Hepatocyte (in vitro differentiated cells): ENCODE measurements around the gene CACFD1. TPM values are rescaled to one million over a fixed set of nuclear protein-coding genes. Genes with fewer than 3 reads are reported as not detected.

Source experiments
- DNase-seq: peaks from one replicate; pipeline ENCODE4 v3.0.0-alpha.2; 2016; ENCODE audit warnings: low spot score
- H2AFZ ChIP-seq: fragments of 200-600 bp; sonication (generic); 2 replicates; pipeline ENCODE4 v1.6.0; 2016; ENCODE audit warnings: antibody characterized with exemption, mild to moderate bottlenecking
- H3K27ac ChIP-seq: fragments of 200-600 bp; sonication (generic); 2 replicates; pipeline ENCODE4 v1.5.1; 2016; ENCODE audit warnings: mild to moderate bottlenecking
- H3K27me3 ChIP-seq: fragments of 200-600 bp; sonication (generic); 2 replicates; pipeline ENCODE4 v1.6.1; 2016
- H3K36me3 ChIP-seq: fragments of 200-600 bp; sonication (generic); replicated peaks from 2 replicates; pipeline ENCODE4 v1.5.1; 2016; ENCODE audit warnings: low read depth; ENCODE audit not compliant: insufficient read depth
- H3K4me1 ChIP-seq: fragments of 200-600 bp; sonication (generic); 2 replicates; pipeline ENCODE4 v1.5.1; 2016; ENCODE audit warnings: mild to moderate bottlenecking, moderate library complexity; ENCODE audit not compliant: insufficient read depth
- H3K4me2 ChIP-seq: fragments of 200-600 bp; sonication (generic); 2 replicates; pipeline ENCODE4 v1.6.0; 2016
- H3K4me3 ChIP-seq: fragments of 200-600 bp; sonication (generic); 2 replicates; pipeline ENCODE4 v1.5.1; 2016; ENCODE audit warnings: mild to moderate bottlenecking
- H3K79me2 ChIP-seq: fragments of 200-600 bp; sonication (generic); 2 replicates; pipeline ENCODE4 v1.6.0; 2017; ENCODE audit warnings: mild to moderate bottlenecking
- H3K9me2 ChIP-seq: fragments of 200-600 bp; sonication (generic); replicated peaks from 2 replicates; pipeline ENCODE4 v1.6.0; 2017; ENCODE audit warnings: mild to moderate bottlenecking; ENCODE audit not compliant: insufficient read depth
- H3K9me3 ChIP-seq: fragments of 200-600 bp; sonication (generic); 2 replicates; pipeline ENCODE4 v1.5.1; 2016; ENCODE audit warnings: low read depth, mild to moderate bottlenecking
- H4K20me1 ChIP-seq: fragments of 200-600 bp; sonication (generic); 2 replicates; pipeline ENCODE4 v1.6.0; 2016; ENCODE audit warnings: mild to moderate bottlenecking; ENCODE audit not compliant: insufficient read depth, poor library complexity, severe bottlenecking
- EZH2 ChIP-seq: fragments of 200-600 bp; sonication (generic); IDR thresholded peaks from 2 replicates; pipeline ENCODE4 v1.6.1; 2016; ENCODE audit warnings: antibody characterized with exemption, mild to moderate bottlenecking, borderline replicate concordance
- EZH2phosphoT487 ChIP-seq: fragments of 200-600 bp; sonication (generic); IDR thresholded peaks from one replicate; pipeline ENCODE4 v1.6.1; 2018; ENCODE audit warnings: antibody characterized with exemption, mild to moderate bottlenecking, low read depth, moderate library complexity; ENCODE audit not compliant: unreplicated experiment, severe bottlenecking
- WGBS: methylation state at CpG from one replicate; pipeline ENCODE4 v1.1.6; 2016; ENCODE audit warnings: low lambda C conversion rate; ENCODE audit errors: missing lambda C conversion rate; 5-methylcytosine and 5-hydroxymethylcytosine counted together
- polyA plus RNA-seq: library from polyadenylated mRNA; unstranded; fragments of >200 nt; fragmentation: Nextera tagmentation; extraction: Ambion mirVana; gene quantifications from 2 replicates; pipeline ENCODE4 v1.2.1, GENCODE V29; 2016
- total RNA-seq: library from RNA; depleted of rRNA; stranded (reverse); fragments of >200 nt; gene quantifications from 2 replicates; pipeline ENCODE4 v1.2.3, GENCODE V29; 2014
- TF ChIP-seq, protein P1 (sequence below): fragments of 200-600 bp; sonication (generic); IDR thresholded peaks from 2 replicates; pipeline ENCODE4 v1.5.1; 2016; ENCODE audit warnings: antibody characterized with exemption, mild to moderate bottlenecking; ENCODE audit not compliant: poor library complexity

The CACFD1 gene
- total and polyA plus RNA-seq, 2 experiments from 2014 or later: 31.5 to 49.2 TPM

DNA sequence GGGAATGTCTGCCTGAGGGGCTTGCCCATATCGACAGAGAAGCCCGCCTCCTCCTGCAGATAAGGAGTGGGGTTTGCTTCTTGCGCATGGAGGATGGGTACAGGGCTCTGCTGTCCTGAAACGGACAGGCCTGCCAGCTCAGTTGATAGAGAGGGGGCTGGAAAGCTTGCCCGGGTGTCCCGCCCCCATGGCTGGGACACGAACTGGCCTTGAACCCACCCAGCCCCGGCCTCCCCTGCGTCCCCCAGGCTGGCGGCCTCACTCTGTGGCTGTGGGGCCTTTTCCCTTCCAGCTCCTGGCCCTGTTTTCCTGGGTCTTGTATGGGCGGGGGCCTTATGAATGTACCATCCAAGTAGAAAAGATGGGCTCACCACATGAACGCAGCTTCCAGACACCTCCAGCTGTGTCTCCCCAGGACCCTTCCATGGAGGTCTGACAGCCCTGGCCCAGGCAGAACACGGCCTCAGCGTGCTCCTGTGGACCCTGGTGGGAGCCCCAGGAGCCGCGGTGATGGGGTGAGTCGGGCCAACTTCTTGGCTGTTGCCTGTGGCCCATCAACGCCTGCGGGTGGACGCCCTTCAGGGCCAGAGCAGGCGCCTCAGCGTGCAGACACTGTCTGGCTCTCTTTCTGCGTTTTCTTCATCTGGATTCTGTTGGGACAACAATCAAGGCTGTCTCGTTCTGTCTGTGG, 35.0 kb downstream of the CACFD1 start:
- Histone ChIP-seq H3K9me2 (no peaks in the 10 kb centered on the region), H3K4me2 (no peak overlapping the region), H3K27ac (no peak overlapping the region), H3K4me1 (peaks cover 5% of the 10 kb centered on the region), H3K36me3 (no peaks in the 10 kb centered on the region), H3K27me3 (no peaks in the 10 kb centered on the region), H4K20me1 (no peaks in the 10 kb centered on the region), H3K9me3 (no peaks in the 10 kb centered on the region), H3K79me2 (no peaks in the 10 kb centered on the region), H3K4me3 (no peak overlapping the region), H2AFZ (no peak overlapping the region)
- DNase-seq: no peak
- 79% methylated on average over 23 of the region's 24 CpGs for WGBS
- TF ChIP-seq EZH2 (no peak), EZH2phosphoT487 (no peak)
- TF ChIP-seq, protein P1, sequence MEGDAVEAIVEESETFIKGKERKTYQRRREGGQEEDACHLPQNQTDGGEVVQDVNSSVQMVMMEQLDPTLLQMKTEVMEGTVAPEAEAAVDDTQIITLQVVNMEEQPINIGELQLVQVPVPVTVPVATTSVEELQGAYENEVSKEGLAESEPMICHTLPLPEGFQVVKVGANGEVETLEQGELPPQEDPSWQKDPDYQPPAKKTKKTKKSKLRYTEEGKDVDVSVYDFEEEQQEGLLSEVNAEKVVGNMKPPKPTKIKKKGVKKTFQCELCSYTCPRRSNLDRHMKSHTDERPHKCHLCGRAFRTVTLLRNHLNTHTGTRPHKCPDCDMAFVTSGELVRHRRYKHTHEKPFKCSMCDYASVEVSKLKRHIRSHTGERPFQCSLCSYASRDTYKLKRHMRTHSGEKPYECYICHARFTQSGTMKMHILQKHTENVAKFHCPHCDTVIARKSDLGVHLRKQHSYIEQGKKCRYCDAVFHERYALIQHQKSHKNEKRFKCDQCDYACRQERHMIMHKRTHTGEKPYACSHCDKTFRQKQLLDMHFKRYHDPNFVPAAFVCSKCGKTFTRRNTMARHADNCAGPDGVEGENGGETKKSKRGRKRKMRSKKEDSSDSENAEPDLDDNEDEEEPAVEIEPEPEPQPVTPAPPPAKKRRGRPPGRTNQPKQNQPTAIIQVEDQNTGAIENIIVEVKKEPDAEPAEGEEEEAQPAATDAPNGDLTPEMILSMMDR: no peak

DNA sequence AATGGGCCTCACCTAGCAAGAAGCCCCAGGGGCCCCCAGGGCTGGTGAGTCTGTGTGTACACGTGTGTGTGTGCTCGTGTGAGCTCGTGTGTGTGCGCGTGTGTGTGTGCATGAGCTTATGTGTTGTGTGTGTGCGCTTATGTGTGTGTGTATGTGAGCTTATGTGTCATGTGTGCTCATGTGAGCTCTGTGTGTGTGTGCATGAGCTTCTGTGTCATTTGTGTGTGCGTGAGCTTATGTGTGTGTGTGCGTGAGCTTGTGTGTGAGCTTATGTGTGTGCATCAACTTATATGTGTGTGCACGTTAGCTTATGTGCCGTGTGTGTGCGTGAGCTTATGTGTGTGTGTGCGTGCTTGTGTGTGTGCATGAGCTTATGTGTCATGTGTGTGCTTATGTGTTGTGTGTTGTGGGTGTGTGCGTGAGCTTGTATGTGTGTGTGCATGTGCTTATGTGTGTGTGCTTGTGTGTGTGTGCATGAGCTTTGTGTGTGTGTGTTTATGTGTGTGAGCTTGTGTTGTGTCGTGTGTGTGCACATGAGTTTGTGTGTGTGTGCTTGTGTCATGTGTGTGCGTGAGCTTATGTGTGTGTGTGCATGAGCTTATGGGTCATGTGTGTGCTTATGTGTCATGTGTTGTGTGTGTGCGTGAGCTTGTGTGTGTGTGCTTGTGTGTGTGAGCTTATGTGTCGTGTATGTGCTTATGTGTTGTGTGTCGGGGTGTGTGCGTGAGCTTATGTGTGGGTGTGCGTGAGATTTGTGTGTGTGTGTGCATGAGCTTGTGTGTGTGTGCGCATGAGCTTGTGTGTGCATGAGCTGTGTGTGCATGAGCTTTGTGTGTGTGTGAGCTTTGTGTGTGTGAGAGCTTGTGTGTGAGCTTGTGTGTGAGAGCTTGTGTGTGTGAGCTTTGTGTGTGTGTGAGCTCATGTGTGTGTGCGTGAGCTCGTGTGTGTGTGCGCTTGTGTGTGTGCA, 35.8 kb downstream of the CACFD1 start:
- TF ChIP-seq EZH2phosphoT487 (no peak), EZH2 (no peak)
- TF ChIP-seq, protein P1: no peak
- Histone ChIP-seq H3K9me3 (no peaks in the 10 kb centered on the region), H4K20me1 (no peaks in the 10 kb centered on the region), H2AFZ (no peak overlapping the region), H3K27ac (no peak overlapping the region), H3K4me1 (peaks cover 5% of the 10 kb centered on the region), H3K4me3 (no peak overlapping the region), H3K4me2 (no peak overlapping the region), H3K9me2 (no peaks in the 10 kb centered on the region), H3K27me3 (no peaks in the 10 kb centered on the region), H3K79me2 (no peaks in the 10 kb centered on the region), H3K36me3 (no peaks in the 10 kb centered on the region)
- WGBS: 95% methylated on average over 24 of the region's 24 CpGs
- no peak for DNase-seq

DNA sequence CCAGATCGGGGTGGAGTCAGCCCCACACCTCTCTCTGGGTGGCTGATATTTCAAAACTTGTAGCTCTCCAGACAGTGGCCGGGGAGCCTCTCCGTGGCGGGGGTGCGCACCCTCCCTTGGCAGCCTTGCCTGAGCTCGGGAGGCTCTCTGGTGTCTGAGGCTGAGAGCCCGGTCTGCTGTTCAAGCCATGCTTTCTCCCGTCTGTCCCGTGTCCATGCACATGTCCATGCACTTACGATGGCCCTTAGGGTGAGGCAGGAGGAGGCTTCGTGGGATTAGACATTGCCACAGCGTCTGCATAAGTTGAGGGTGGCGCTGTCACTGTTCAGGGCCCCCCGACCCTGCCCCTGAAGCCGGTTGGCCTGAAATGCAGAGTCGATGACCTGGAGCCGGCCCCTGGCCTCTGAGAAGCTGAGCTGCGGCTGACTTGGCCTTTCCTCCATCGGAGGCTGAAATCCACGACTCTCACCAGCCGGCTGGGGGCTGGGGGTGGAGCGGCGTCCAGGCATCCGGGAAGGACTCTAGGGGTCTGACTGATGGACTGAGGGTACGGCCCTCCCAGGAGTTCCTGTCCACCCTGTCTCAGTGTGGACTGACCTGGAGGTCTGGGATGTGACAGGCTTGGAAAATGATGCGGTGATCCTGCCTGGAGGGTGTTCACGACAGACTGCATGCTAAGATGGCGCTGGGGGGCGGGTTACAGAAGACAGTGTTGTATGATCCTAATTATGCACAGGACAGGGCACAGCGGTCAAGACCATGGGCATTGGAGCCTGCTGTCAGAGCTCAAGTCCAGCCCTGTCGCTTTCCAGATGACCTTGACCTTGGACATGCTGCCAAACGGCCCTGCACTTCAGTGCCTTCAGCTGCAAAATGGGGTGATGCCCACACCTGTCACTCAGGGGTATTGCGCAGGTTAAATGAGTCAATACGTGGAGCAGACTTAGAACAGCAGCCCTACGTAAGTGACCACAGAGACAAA, 37.4 kb downstream of the CACFD1 start:
- TF ChIP-seq, protein P1: no peak
- TF ChIP-seq EZH2 (no peak), EZH2phosphoT487 (no peak)
- DNase-seq: no peak
- no peak overlapping the region for H2AFZ ChIP-seq
- no peaks in the 10 kb centered on the region for H3K9me2 ChIP-seq
- H3K4me3 ChIP-seq: no peak overlapping the region
- H3K27me3 ChIP-seq: no peaks in the 10 kb centered on the region
- no peaks in the 10 kb centered on the region for H3K79me2 ChIP-seq
- no peak overlapping the region for H3K4me2 ChIP-seq
- H4K20me1 ChIP-seq: no peaks in the 10 kb centered on the region
- H3K9me3 ChIP-seq: no peaks in the 10 kb centered on the region
- H3K27ac ChIP-seq: no peak overlapping the region
- no peaks in the 10 kb centered on the region for H3K36me3 ChIP-seq
- WGBS: 84% methylated on average over 35 of the region's 35 CpGs
- peaks cover 2% of the 10 kb centered on the region for H3K4me1 ChIP-seq
